Activated CD8-positive, alpha-beta memory T cell treated with anti-CD3 and anti-CD28 coated beads for 1 hour (primary cell): Measurements from ENCODE around the gene AP4S1.

ENCODE experiments used
- DNase-seq, 2 donors: peaks; one replicate each; pipeline ENCODE4 v3.0.0-alpha.2; 2020; ENCODE audit warnings: low read depth in 1 of 2; ENCODE audit errors: extremely low read depth in 1 of 2

Gene AP4S1

GRCh38 chr14:31127690-31128089 is 102.2 kb downstream of the AP4S1 start:
- DNase-seq: no peak

GRCh38 chr14:31128601-31129526 is 103.4 kb downstream of the AP4S1 start:
- DNase-seq: no peak

GRCh38 chr14:31133133-31133532 is 107.7 kb downstream of the AP4S1 start:
- DNase-seq: no peak

DNA sequence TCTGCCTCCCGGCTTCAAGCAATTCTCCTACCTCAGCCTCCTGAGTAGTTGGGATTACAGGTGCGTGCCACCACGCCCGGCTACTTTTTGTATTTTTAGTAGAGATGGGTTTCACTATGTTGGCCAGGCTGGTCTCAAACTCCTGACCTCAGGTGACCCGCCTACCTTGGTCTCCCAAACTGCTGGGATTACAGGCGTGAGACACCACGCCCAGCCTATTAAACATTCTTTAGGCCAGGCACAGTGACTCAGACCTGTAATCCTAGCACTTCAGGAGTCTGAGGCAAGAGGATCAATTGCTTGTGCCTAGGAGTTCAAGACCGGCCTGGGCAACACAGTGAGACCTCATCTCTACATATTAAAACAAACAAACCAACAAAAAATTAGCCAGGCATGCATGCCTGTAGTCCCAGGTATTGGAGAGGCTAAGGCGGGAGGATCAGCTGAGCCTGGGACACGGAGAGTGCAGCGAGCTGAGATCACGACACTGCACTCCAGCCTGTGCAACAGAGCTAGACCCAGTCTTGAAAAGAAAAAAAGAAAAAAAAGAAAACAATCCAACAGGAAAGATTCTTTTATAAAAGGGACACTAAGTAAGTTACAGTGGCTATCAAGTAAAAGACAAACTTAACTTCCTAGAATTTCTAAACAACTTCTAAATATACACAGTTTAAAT is 111.9 kb downstream of the AP4S1 start:
- DNase-seq: no peak

GRCh38 chr14:31138301-31138700 is 112.9 kb downstream of the AP4S1 start:
- no peak for DNase-seq

GRCh38 chr14:31139301-31139847 is 113.9 kb downstream of the AP4S1 start:
- no peak for DNase-seq

DNA sequence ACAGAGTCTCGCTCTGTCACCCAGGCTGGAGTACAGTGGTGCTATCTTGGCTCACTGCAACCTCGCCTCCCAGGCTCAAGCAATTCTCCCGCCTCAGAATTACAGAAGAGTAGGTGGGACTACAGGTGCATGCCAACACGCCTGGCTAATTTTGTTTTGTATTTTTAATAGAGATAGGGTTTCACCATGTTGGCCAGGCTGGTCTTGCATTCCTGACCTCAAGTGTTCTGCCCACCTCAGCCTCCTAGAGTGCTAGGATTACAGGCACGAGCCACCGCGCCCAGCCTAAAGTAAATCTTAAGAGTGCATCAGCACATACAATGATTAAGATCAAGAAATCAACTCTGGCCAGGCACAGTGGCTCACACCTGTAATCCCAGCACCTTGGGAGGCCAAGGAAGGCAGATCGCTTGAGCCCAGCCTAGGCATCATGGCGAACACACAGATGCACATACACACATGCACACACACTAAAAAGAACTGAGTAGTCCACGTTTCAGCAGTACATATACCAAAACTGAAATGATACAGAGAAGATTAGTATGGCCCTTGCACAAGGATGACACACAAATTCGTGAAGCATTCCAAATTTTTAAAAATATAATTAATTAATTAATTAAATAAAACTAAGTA is 117.1 kb downstream of the AP4S1 start:
- DNase-seq: no peak
